H1 (cell line): ENCODE measurements around the gene CDK5RAP3. TPM values are rescaled to one million over a fixed set of nuclear protein-coding genes. Genes with fewer than 3 reads are reported as not detected.

Source experiments
- BCL11A ChIP-seq, 2 experiments: IDR thresholded peaks; one replicate each; pipeline ENCODE4 v1.6.1; 2011; ENCODE audit warnings: low read depth in 2 of 2, low read length in 2 of 2, mild to moderate bottlenecking in 2 of 2
- HDAC6 ChIP-seq: IDR thresholded peaks from one replicate; pipeline ENCODE4 v1.7.1; 2012; ENCODE audit warnings: low read depth, mild to moderate bottlenecking, inconsistent platforms, low read length, moderate library complexity
- RAD21 ChIP-seq, 2 experiments: IDR thresholded peaks in 1 of 2; conservative IDR thresholded peaks in 1 of 2; 2 replicates each; pipeline ENCODE4 v1.6.1; 2011; ENCODE audit warnings: low read depth in 2 of 2, low read length in 2 of 2, improper control_type of control experiment in 1 of 2, inconsistent platforms in 1 of 2, mild to moderate bottlenecking in 1 of 2, moderate library complexity in 1 of 2
- SAP30 ChIP-seq: fragments of 300-600 bp; sonication (generic); IDR thresholded peaks from 2 replicates; pipeline ENCODE4 v1.7.1; 2012; ENCODE audit warnings: low read length, moderate library complexity, mild to moderate bottlenecking, inconsistent platforms; ENCODE audit not compliant: insufficient read depth, insufficient replicate concordance
- SP1 ChIP-seq: IDR thresholded peaks from 2 replicates; pipeline ENCODE4 v1.6.1; 2011; ENCODE audit warnings: low read depth, low read length
- TBP ChIP-seq: IDR thresholded peaks from 2 replicates; pipeline ENCODE4 v1.6.1; 2011; ENCODE audit warnings: low read depth, low read length, improper control_type of control experiment
- ZNF274 ChIP-seq: IDR thresholded peaks from 2 replicates; pipeline ENCODE4 v1.7.0; 2012; ENCODE audit warnings: low read length, borderline replicate concordance; ENCODE audit errors: extremely low read depth
- polyA plus RNA-seq, 7 experiments: library from polyadenylated mRNA; depleted of rRNA in 3 of 7; stranded (reverse) in 5 of 7; unstranded in 2 of 7; fragments of >200 nt in 5 of 7; fragments of 200-250 nt in 2 of 7; gene quantifications; 1 replicate in 5 of 7; 2 replicates in 1 of 7; 4 replicates in 1 of 7; pipeline versions ENCODE4 v1.2.1 to v1.2.3, GENCODE V29; 2011 to 2013; ENCODE audit warnings: missing spikeins in 2 of 7, mixed read lengths in 2 of 7
- total RNA-seq: library from RNA; stranded (reverse); fragmentation: NEBNext Ultra II Directional; extraction: Animal tissue kit (Norgen Biotek cat#: 25700); gene quantifications from 2 replicates; pipeline ENCODE4 v1.2.1, GENCODE V29; 2021
- TF ChIP-seq, protein P1 (sequence below): IDR thresholded peaks from 2 replicates; pipeline ENCODE4 v1.6.1; 2012; ENCODE audit warnings: inconsistent platforms

CDK5RAP3 gene
- total and polyA plus RNA-seq, 2 of the 8 experiments (the other 6 are each of a cell fraction or from before 2014, with no cell fraction given): 88.2 to 93.2 TPM

GRCh38 chr17:48022901-48023300, 52.0 kb downstream of the CDK5RAP3 start (continued):
- no peak for TF ChIP-seq HDAC6
- TF ChIP-seq BCL11A (IDR thresholded peaks at IDR 0.05; ENCODE audit: low read depth in 2 of 2, low read length in 2 of 2): no peak
- no peak for TF ChIP-seq TBP
- TF ChIP-seq ZNF274: no peak
- TF ChIP-seq SAP30: no peak
- TF ChIP-seq SP1: no peak
- TF ChIP-seq RAD21 (IDR thresholded peaks at IDR 0.05 in 1 of 2, conservative IDR thresholded peaks at IDR 0.05 in 1 of 2; ENCODE audit: low read depth in 2 of 2, low read length in 2 of 2): no peak
- TF ChIP-seq, protein P1, sequence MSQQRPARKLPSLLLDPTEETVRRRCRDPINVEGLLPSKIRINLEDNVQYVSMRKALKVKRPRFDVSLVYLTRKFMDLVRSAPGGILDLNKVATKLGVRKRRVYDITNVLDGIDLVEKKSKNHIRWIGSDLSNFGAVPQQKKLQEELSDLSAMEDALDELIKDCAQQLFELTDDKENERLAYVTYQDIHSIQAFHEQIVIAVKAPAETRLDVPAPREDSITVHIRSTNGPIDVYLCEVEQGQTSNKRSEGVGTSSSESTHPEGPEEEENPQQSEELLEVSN: no peak
